NOMO-1 treated with DMSO at 0.1 percent for 48 hours (cell line): Measurements from ENCODE around the gene BCR.
"Not testable (repeated sequence)": the region's sequence is repeated elsewhere in the genome, so short reads cannot be mapped to it uniquely, and the experiment has no call there.

Experiments
- DNase-seq: peaks from one replicate; lab custom pipeline; 2025; ENCODE audit not compliant: unreplicated experiment; lab: John Stamatoyannopoulos, UW

Gene BCR

GRCh38 chr22:23361676-23362075 is 181.4 kb downstream of the BCR start:
- DNase-seq = no peak

GRCh38 chr22:23363683-23364082 is 183.4 kb downstream of the BCR start:
- no peak for DNase-seq

GRCh38 chr22:23364389-23364788 is 184.1 kb downstream of the BCR start:
- no peak for DNase-seq

- no peak for DNase-seq
These were observed 185.2 kb downstream of the BCR start for GRCh38 chr22:23365524-23365923.

GRCh38 chr22:23365961-23366360 is 185.7 kb downstream of the BCR start:
- no peak for DNase-seq

GRCh38 chr22:23367196-23367595 is 186.9 kb downstream of the BCR start:
- DNase-seq = not testable (repeated sequence)
